Neural cell (in vitro differentiated cells): ENCODE data around the gene OR8S1.

Experiments used
- EP300 ChIP-seq: fragments of 450-650 bp; conservative IDR thresholded peaks from 2 replicates; pipeline ENCODE4 v1.6.1; 2014; ENCODE audit warnings: antibody characterized with exemption, mild to moderate bottlenecking, moderate library complexity; ENCODE audit not compliant: poor library complexity, severe bottlenecking
- EZH2 ChIP-seq: fragments of 200-600, 300-800 bp; shearing (Covaris generic), sonication (generic); IDR thresholded peaks from 2 replicates; pipeline ENCODE4 v1.6.1; 2014; ENCODE audit warnings: antibody characterized with exemption, low read length, borderline replicate concordance, mild to moderate bottlenecking; ENCODE audit not compliant: insufficient read depth, poor library complexity, severe bottlenecking
- RAD21 ChIP-seq: fragments of 450-650 bp; conservative IDR thresholded peaks from 2 replicates; pipeline ENCODE4 v1.6.1; 2014; ENCODE audit warnings: antibody characterized with exemption, mild to moderate bottlenecking, moderate library complexity
- TAF1 ChIP-seq: IDR thresholded peaks from 2 replicates; pipeline ENCODE4 v1.6.1; 2012; ENCODE audit warnings: low read depth
- TF ChIP-seq, protein P1 (sequence below): fragments of 450-650 bp; IDR thresholded peaks from 2 replicates; pipeline ENCODE4 v1.5.1; 2014; ENCODE audit warnings: antibody characterized with exemption, mild to moderate bottlenecking, moderate library complexity; ENCODE audit not compliant: poor library complexity, severe bottlenecking
- TF ChIP-seq, protein P2 (sequence below): IDR thresholded peaks from 2 replicates; pipeline ENCODE4 v1.6.1; 2012; ENCODE audit warnings: borderline replicate concordance

DNA sequence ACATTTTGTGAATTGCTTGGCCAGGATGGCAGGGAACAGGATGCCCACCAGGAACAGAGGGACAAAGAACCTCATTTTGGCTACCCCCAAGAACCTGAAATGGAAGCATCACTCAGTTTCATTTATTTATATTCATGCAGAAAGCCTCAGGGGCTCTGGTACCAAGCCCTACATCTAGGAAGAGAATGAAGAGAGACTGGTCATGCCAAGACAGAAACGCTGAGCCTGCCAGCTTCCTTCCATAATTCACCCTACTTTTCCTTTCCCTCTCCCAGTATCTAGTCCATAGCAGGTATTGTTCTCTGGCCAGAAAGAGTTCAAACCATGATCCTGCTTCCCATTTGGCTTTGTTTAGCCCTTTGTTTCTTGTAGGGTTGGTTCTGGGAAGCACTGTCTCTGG is 44.5 kb downstream of the OR8S1 start, which contains the start of gene LALBA:
- TF ChIP-seq, protein P1, sequence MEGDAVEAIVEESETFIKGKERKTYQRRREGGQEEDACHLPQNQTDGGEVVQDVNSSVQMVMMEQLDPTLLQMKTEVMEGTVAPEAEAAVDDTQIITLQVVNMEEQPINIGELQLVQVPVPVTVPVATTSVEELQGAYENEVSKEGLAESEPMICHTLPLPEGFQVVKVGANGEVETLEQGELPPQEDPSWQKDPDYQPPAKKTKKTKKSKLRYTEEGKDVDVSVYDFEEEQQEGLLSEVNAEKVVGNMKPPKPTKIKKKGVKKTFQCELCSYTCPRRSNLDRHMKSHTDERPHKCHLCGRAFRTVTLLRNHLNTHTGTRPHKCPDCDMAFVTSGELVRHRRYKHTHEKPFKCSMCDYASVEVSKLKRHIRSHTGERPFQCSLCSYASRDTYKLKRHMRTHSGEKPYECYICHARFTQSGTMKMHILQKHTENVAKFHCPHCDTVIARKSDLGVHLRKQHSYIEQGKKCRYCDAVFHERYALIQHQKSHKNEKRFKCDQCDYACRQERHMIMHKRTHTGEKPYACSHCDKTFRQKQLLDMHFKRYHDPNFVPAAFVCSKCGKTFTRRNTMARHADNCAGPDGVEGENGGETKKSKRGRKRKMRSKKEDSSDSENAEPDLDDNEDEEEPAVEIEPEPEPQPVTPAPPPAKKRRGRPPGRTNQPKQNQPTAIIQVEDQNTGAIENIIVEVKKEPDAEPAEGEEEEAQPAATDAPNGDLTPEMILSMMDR, result no peak
- TF ChIP-seq, protein P2, sequence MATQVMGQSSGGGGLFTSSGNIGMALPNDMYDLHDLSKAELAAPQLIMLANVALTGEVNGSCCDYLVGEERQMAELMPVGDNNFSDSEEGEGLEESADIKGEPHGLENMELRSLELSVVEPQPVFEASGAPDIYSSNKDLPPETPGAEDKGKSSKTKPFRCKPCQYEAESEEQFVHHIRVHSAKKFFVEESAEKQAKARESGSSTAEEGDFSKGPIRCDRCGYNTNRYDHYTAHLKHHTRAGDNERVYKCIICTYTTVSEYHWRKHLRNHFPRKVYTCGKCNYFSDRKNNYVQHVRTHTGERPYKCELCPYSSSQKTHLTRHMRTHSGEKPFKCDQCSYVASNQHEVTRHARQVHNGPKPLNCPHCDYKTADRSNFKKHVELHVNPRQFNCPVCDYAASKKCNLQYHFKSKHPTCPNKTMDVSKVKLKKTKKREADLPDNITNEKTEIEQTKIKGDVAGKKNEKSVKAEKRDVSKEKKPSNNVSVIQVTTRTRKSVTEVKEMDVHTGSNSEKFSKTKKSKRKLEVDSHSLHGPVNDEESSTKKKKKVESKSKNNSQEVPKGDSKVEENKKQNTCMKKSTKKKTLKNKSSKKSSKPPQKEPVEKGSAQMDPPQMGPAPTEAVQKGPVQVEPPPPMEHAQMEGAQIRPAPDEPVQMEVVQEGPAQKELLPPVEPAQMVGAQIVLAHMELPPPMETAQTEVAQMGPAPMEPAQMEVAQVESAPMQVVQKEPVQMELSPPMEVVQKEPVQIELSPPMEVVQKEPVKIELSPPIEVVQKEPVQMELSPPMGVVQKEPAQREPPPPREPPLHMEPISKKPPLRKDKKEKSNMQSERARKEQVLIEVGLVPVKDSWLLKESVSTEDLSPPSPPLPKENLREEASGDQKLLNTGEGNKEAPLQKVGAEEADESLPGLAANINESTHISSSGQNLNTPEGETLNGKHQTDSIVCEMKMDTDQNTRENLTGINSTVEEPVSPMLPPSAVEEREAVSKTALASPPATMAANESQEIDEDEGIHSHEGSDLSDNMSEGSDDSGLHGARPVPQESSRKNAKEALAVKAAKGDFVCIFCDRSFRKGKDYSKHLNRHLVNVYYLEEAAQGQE, result no peak
- no peak for TF ChIP-seq EP300
- TF ChIP-seq RAD21, result no peak
- TF ChIP-seq EZH2, result no peak
- TF ChIP-seq TAF1, result no peak
